Mucosa of descending colon (tissue), 3 donors: ENCODE data around the gene TRIM17. TPM values are rescaled to one million over a fixed set of nuclear protein-coding genes. Genes with fewer than 3 reads are reported as not detected.

Source experiments
- ATAC-seq: fragments of 200-7000 bp; cut with Tn5 transposase; one replicate; pipeline ENCODE4 v1.9.1; 2020; ENCODE audit warnings: mild to moderate bottlenecking, moderate library complexity
- DNase-seq, 3 donors: peaks; one replicate each; pipeline ENCODE4 v3.0.0-alpha.2; 2020
- H3K36me3 ChIP-seq: fragments of 200-600 bp; one replicate; pipeline ENCODE4 v1.8.0; 2021; ENCODE audit warnings: low read depth, mild to moderate bottlenecking
- H3K4me1 ChIP-seq: fragments of 200-600 bp; one replicate; pipeline ENCODE4 v1.8.0; 2021; ENCODE audit warnings: low read depth, mild to moderate bottlenecking
- H3K4me3 ChIP-seq: fragments of 200-600 bp; one replicate; pipeline ENCODE4 v1.8.0; 2021; ENCODE audit warnings: mild to moderate bottlenecking
- H3K9me3 ChIP-seq: fragments of 200-600 bp; one replicate; pipeline ENCODE4 v1.8.0; 2021; ENCODE audit warnings: mild to moderate bottlenecking
- intact Hi-C, 2 donors: fragments of 100-400 bp; cut with DNase I in 1 of 2; cut with micrococcal nuclease in 1 of 2; formaldehyde crosslinking; loops; one replicate each; pipeline versions ENCODE4 v1.11.0 to v1.11.1; 2022; cut with DNase I, micrococcal nuclease
- total RNA-seq, 3 donors: library from RNA; stranded (reverse); fragmentation: NEBNext Ultra II Directional in 2 of 3; extraction: Animal tissue kit (Norgen Biotek cat#: 25700) in 2 of 3; gene quantifications; one replicate each; pipeline versions ENCODE4 v1.2.1 to v1.2.4, GENCODE V29; 2021 to 2023
- TF ChIP-seq, protein P1 (sequence below): fragments of 200-600 bp; IDR thresholded peaks from one replicate; pipeline ENCODE4 v1.8.0; 2022; ENCODE audit warnings: antibody characterized with exemption, mild to moderate bottlenecking
- donor health status: DM: no; HTN: no; CAD: no; lungs with moderate emphysema.
- donor health status: DM: no; HTN: no; CAD: no.
- donor health status: DM: no; HTN: yes; CAD: no.

The TRIM17 gene
- total RNA-seq, 3 donors from 2014 or later: 0.39 to 0.76 TPM; not detected in 1

DNA sequence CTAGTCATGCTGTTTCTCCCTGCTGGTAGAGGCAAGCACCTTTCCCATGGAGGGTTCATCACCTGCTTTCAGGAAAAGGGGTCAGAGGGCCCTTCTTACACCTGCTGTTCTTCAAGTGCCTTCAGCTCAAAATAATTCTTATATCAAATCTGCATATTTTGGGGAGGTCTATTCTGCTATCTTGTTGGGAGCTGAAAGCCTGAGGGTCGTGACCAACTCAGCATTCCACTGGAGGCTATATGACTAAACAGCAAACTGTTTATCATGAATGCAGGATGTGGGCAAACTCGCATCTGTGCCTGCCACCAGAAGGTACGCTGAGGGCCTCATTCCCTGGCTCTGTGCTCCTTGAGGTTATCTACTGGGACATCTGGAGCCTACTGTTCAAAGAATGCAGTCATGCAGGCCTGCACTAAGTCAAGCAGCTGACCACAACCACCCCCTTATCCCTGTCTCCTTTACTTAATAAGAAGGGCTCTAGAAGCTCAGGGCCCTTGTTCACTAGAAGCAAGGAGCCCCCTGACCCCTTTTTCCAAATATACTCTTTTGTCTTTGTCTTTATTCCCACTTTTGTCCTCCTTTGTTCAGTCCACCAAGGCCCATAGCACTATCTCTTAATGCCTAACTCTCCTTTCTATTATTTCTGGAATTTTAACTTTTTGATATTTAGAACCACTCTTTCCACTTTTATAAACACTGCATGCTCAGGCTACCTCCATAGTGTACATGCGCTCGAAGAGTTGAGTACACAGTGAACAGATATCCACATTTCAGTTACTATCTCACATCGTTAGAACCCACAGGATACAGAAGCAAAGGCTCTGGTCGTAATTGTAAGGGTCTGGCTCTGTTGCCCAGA is 4.5 kb upstream of the TRIM17 start:
- DNase-seq: no peak
- no peaks in the 10 kb centered on the region for H3K36me3 ChIP-seq
- H3K4me1 ChIP-seq: peaks cover 3% of the 10 kb centered on the region
- intact Hi-C loops: no loop called here
- ATAC-seq: no peak
- no peaks in the 10 kb centered on the region for H3K9me3 ChIP-seq
- no peak overlapping the region for H3K4me3 ChIP-seq
- TF ChIP-seq, protein P1, sequence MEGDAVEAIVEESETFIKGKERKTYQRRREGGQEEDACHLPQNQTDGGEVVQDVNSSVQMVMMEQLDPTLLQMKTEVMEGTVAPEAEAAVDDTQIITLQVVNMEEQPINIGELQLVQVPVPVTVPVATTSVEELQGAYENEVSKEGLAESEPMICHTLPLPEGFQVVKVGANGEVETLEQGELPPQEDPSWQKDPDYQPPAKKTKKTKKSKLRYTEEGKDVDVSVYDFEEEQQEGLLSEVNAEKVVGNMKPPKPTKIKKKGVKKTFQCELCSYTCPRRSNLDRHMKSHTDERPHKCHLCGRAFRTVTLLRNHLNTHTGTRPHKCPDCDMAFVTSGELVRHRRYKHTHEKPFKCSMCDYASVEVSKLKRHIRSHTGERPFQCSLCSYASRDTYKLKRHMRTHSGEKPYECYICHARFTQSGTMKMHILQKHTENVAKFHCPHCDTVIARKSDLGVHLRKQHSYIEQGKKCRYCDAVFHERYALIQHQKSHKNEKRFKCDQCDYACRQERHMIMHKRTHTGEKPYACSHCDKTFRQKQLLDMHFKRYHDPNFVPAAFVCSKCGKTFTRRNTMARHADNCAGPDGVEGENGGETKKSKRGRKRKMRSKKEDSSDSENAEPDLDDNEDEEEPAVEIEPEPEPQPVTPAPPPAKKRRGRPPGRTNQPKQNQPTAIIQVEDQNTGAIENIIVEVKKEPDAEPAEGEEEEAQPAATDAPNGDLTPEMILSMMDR: no peak

DNA sequence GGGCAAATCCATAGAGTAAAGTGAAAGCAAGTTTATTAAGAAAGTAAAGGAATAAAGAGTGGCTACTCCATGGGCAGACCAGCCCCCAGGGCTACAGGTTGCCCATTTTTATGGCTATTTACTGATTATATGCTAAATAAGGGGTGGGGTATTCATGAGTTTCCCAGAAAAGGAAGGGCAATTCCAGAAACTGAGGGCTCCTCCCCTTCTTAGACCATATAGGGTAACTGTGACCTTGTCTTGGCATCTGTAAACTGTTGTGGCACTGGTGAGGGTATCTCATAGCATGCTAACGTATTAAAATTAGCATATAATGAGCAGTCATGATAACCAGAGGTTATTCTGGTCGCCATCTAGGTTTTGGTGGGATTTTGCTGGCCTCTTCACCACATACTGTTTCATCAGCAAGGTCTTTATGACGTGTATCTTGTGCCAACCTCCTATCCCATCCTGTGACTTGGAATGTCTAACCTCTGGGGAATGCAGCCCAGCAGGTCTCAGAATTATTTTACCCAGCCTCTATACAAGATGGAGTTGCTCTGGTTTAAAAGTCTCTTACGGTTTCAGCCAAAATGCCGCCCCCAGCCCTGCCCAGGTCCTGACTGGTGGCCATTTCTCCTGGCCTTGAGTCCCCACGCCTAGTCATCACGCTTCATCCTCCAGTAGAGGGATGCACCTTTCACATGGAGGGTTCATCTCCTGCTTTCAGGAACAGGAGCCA is 982 bp upstream of the TRIM17 start:
- intact Hi-C loops: no loop called here
- ATAC-seq (no peak), DNase-seq (no peak)
- peaks cover 9% of the 10 kb centered on the region for H3K4me1 ChIP-seq
- TF ChIP-seq, protein P1: no peak
- H3K36me3 ChIP-seq: no peaks in the 10 kb centered on the region
- no peaks in the 10 kb centered on the region for H3K9me3 ChIP-seq
- no peak overlapping the region for H3K4me3 ChIP-seq

DNA sequence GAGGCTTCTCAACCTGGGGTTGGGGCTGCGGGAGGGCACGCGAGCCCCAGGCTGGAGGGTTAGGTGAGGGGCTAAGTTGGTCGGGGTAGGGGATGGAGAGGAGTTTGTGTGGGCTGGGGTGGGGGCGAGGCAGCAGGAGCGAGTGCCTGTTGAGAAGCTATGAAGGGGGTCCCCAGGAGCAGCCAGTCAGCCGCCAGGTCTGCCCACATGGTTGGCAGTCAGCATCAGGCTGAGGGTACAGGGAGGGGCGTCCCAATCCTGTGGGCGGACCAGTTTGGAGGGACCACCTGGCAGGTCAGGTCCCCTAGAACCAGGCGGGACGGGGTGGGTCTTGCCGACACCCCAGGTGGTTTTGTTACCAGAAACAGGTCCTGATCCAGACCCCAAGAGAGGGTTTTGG is 400 bp upstream of the TRIM17 start:
- Histone ChIP-seq H3K4me1 (peaks cover 9% of the 10 kb centered on the region), H3K4me3 (no peak overlapping the region), H3K36me3 (no peaks in the 10 kb centered on the region), H3K9me3 (no peaks in the 10 kb centered on the region)
- no peak for ATAC-seq
- intact Hi-C loops: no loop called here
- DNase-seq: no peak
- TF ChIP-seq, protein P1: no peak

DNA sequence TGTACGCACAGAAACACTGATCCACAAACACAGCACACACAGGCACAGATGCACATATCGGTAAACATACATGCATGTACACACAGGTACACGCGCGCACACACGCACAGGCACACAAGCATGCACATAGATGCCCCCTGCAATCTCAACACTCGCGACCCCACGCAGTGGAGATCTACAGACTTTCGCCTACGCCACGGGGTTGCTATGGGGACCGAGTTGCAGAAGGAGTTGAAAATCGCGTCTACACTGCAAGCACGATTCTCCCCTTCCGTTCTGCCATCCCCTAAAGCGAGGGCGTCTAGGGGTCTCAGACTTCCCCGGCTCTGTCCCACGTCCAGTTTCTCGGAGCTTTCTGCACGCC is 826 bp downstream of the TRIM17 start:
- Histone ChIP-seq H3K4me3 (no peak overlapping the region), H3K36me3 (no peaks in the 10 kb centered on the region), H3K4me1 (peaks cover 9% of the 10 kb centered on the region), H3K9me3 (no peaks in the 10 kb centered on the region)
- TF ChIP-seq, protein P1: no peak
- DNase-seq: no peak
- no peak for ATAC-seq
- intact Hi-C loops: no loop called here

DNA sequence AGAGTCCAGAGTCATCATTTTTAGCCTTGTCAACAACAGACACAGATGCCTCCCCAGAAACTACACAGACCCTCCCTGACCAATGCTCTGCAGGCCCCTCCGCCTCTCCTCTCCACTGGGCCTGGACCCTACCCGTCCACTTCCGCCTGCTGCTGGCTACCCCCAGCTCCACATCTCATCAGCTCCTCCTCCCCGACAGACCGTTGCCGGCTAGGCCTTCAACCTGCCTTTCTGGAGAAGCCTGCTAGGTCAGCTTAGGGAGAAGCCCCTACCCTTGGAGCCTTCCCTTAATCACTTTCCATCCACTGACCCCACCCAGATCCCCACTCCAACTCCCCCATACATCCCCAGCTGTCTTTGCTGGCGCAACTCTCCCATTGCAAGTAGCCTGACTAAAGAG is 1.4 kb downstream of the TRIM17 start:
- no peak for DNase-seq
- no peak for ATAC-seq
- Histone ChIP-seq H3K4me1 (peaks cover 9% of the 10 kb centered on the region), H3K36me3 (no peaks in the 10 kb centered on the region), H3K9me3 (no peaks in the 10 kb centered on the region), H3K4me3 (no peak overlapping the region)
- TF ChIP-seq, protein P1: no peak
- intact Hi-C loops: no loop called here
